ENCODE data around the gene HDAC7.
"Not testable (repeated sequence)": the region's sequence is repeated elsewhere in the genome, so short reads cannot be mapped to it uniquely, and the experiment has no call there.

The HDAC7 gene

GRCh38 chr12:47811581-47812484, 7.9 kb downstream of the HDAC7 start:
- no peak for DNase-seq

- DNase-seq = no peak
These were observed 8.7 kb downstream of the HDAC7 start for GRCh38 chr12:47811072-47811396.

GRCh38 chr12:47809518-47809917, 10.2 kb downstream of the HDAC7 start:
- not testable (repeated sequence) for DNase-seq

GRCh38 chr12:47808574-47809365, 10.9 kb downstream of the HDAC7 start:
- DNase-seq = peak; percentile 79

- peak; percentile 94 for DNase-seq
These were observed 11.7 kb downstream of the HDAC7 start for GRCh38 chr12:47808050-47808449.

GRCh38 chr12:47807338-47807737, 12.4 kb downstream of the HDAC7 start:
- no peak for DNase-seq

- no peak for DNase-seq
These were observed 14.3 kb downstream of the HDAC7 start for GRCh38 chr12:47805417-47805816.

- no peak for DNase-seq
These were observed 15.5 kb downstream of the HDAC7 start for GRCh38 chr12:47804171-47804570.

GRCh38 chr12:47803191-47803875, 16.4 kb downstream of the HDAC7 start:
- no peak for DNase-seq

GRCh38 chr12:47802312-47802711, 17.4 kb downstream of the HDAC7 start:
- DNase-seq = no peak

- no peak for DNase-seq
These were observed 17.8 kb downstream of the HDAC7 start for GRCh38 chr12:47801904-47802246.

GRCh38 chr12:47801170-47801903, 18.4 kb downstream of the HDAC7 start:
- DNase-seq = no peak

- DNase-seq = no peak
These were observed 19.1 kb downstream of the HDAC7 start for GRCh38 chr12:47800582-47800981.

GRCh38 chr12:47799357-47799955, 20.2 kb downstream of the HDAC7 start:
- DNase-seq = no peak

GRCh38 chr12:47798382-47798948, 21.2 kb downstream of the HDAC7 start:
- DNase-seq = no peak

- DNase-seq = no peak
These were observed 22.3 kb downstream of the HDAC7 start for GRCh38 chr12:47797441-47797840.

GRCh38 chr12:47795814-47796411, 23.8 kb downstream of the HDAC7 start:
- no peak for DNase-seq

- DNase-seq = no peak
These were observed 24.4 kb downstream of the HDAC7 start for GRCh38 chr12:47795121-47795813.

GRCh38 chr12:47794679-47795078, 25.0 kb downstream of the HDAC7 start:
- DNase-seq = no peak

- no peak for DNase-seq
These were observed 26.6 kb downstream of the HDAC7 start for GRCh38 chr12:47793015-47793681.
